Skin epidermis (tissue), 12 donors: Measurements from ENCODE around the gene SPACA9.

ENCODE experiments used
- H3K27ac ChIP-seq, 21 experiments: fragments of 200-600 bp; sonication (generic) in 11 of 21; one replicate each; pipeline ENCODE4 v1.5.0; 2020; ENCODE audit warnings: mild to moderate bottlenecking in 3 of 21, inconsistent platforms in 2 of 21, moderate library complexity in 2 of 21
- H3K4me3 ChIP-seq, 7 experiments: fragments of 200-600 bp; sonication (generic) in 2 of 7; one replicate each; pipeline ENCODE4 v1.5.0; 2020; ENCODE audit warnings: inconsistent platforms in 2 of 7, mild to moderate bottlenecking in 2 of 7, moderate library complexity in 1 of 7

The SPACA9 gene

GRCh38 chr9:132861666-132862065, 17.0 kb upstream of the SPACA9 start:
- Histone ChIP-seq H3K27ac (no peak overlapping the region), H3K4me3 (no peak overlapping the region)

GRCh38 chr9:132862533-132862932, 16.2 kb upstream of the SPACA9 start:
- Histone ChIP-seq H3K4me3 (no peak overlapping the region), H3K27ac (no peak overlapping the region)

- no peak overlapping the region for H3K4me3 ChIP-seq
- H3K27ac ChIP-seq: no peak overlapping the region
These were observed 15.6 kb upstream of the SPACA9 start for GRCh38 chr9:132863096-132863495.

GRCh38 chr9:132864277-132864676, 14.4 kb upstream of the SPACA9 start:
- Histone ChIP-seq H3K4me3 (no peak overlapping the region), H3K27ac (peak overlapping the region in 12 of 21 experiments; percentile 2 to 71 (median 36))

GRCh38 chr9:132864691-132865090, 14.0 kb upstream of the SPACA9 start:
- H3K4me3 ChIP-seq: no peak overlapping the region

GRCh38 chr9:132866898-132867297, 11.8 kb upstream of the SPACA9 start:
- H3K4me3 ChIP-seq: no peak overlapping the region
- H3K27ac ChIP-seq: no peak overlapping the region

More at GRCh38 chr9:132864691-132865090, 14.0 kb upstream of the SPACA9 start:
- H3K27ac ChIP-seq: peak overlapping the region in 12 of 21 experiments; percentile 2 to 71 (median 36)

GRCh38 chr9:132869266-132869665, 9.4 kb upstream of the SPACA9 start:
- no peak overlapping the region for H3K4me3 ChIP-seq
- no peak overlapping the region for H3K27ac ChIP-seq

GRCh38 chr9:132873403-132873802, 5.3 kb upstream of the SPACA9 start:
- Histone ChIP-seq H3K4me3 (no peak overlapping the region), H3K27ac (no peak overlapping the region)

- H3K4me3 ChIP-seq: no peak overlapping the region
- no peak overlapping the region for H3K27ac ChIP-seq
These were observed 3.5 kb upstream of the SPACA9 start for GRCh38 chr9:132875159-132875558.

- Histone ChIP-seq H3K4me3 (no peak overlapping the region), H3K27ac (no peak overlapping the region)
These were observed 1.8 kb upstream of the SPACA9 start for GRCh38 chr9:132876849-132877248.

- Histone ChIP-seq H3K27ac (peak overlapping the region in 13 of 21 experiments; percentile 80 to 96 (median 90)), H3K4me3 (peak overlapping the region; percentile 78 to 98 (median 89))
These were observed 1.3 kb upstream of the SPACA9 start for GRCh38 chr9:132877458-132877823.

GRCh38 chr9:132877824-132878694, 639 bp upstream of the SPACA9 start, which contains the start of gene AK8:
TSS of gene AK8 (minus strand) at chr9:132878284. CDS start at chr9:132878255, 29 bp downstream.
- Histone ChIP-seq H3K4me3 (peak within 1 kb of the TSS; percentile 78 to 98 (median 89)), H3K27ac (peak within 1 kb of the TSS; percentile 67 to 96 (median 88))

- Histone ChIP-seq H3K4me3 (peak overlapping the region in 3 of 7 experiments; percentile 86 to 89 (median 88)), H3K27ac (peak overlapping the region in 19 of 21 experiments; percentile 76 to 96 (median 90))
These were observed 992 bp downstream of the SPACA9 start for GRCh38 chr9:132879457-132880323.

- H3K27ac ChIP-seq: peak overlapping the region in 19 of 21 experiments; percentile 40 to 96 (median 90)
- no peak overlapping the region for H3K4me3 ChIP-seq
These were observed 1.6 kb downstream of the SPACA9 start for GRCh38 chr9:132880324-132880661.

GRCh38 chr9:132881826-132882225, 3.1 kb downstream of the SPACA9 start:
- Histone ChIP-seq H3K4me3 (no peak overlapping the region), H3K27ac (peak overlapping the region in 1 of 21 experiments; percentile 6)

- Histone ChIP-seq H3K4me3 (no peak overlapping the region), H3K27ac (no peak overlapping the region)
These were observed 3.9 kb downstream of the SPACA9 start for GRCh38 chr9:132882616-132883015.

GRCh38 chr9:132883349-132884294, 4.9 kb downstream of the SPACA9 start:
- H3K27ac ChIP-seq: no peak overlapping the region
- no peak overlapping the region for H3K4me3 ChIP-seq

GRCh38 chr9:132885720-132886333, 7.1 kb downstream of the SPACA9 start:
- H3K27ac ChIP-seq: no peak overlapping the region
- no peak overlapping the region for H3K4me3 ChIP-seq

- no peak overlapping the region for H3K4me3 ChIP-seq
- no peak overlapping the region for H3K27ac ChIP-seq
These were observed 7.6 kb downstream of the SPACA9 start for GRCh38 chr9:132886334-132886725.
